ENCODE results near the gene MYO1D.

Gene MYO1D

GRCh38 chr17:32882029-32882428, 5.1 kb upstream of the MYO1D start:
- TF ChIP-seq ZFP30 (CRISPR knock-in tag; IDR thresholded peaks at IDR 0.05) = no peak
- no peak for TF ChIP-seq POU6F1 (CRISPR knock-in tag; IDR thresholded peaks at IDR 0.05; ENCODE audit: borderline replicate concordance, low read depth)
- TF ChIP-seq PATZ1 (CRISPR knock-in tag; IDR thresholded peaks at IDR 0.05; ENCODE audit: borderline replicate concordance) = no peak
- no peak for TF ChIP-seq TSHZ2 (CRISPR knock-in tag; IDR thresholded peaks at IDR 0.05)
- no peak for TF ChIP-seq ZFP3 (CRISPR knock-in tag; IDR thresholded peaks at IDR 0.05)
- no peak for TF ChIP-seq ZNF565 (CRISPR knock-in tag; conservative IDR thresholded peaks at IDR 0.05; ENCODE audit: low read depth)
- no peak for TF ChIP-seq BACH2 (CRISPR knock-in tag; IDR thresholded peaks at IDR 0.05; ENCODE audit: borderline replicate concordance)
- no peak for TF ChIP-seq TCF4 (CRISPR knock-in tag; IDR thresholded peaks at IDR 0.05; ENCODE audit: borderline replicate concordance)
- TF ChIP-seq RARB (CRISPR knock-in tag; IDR thresholded peaks at IDR 0.05) = no peak
- TF ChIP-seq CSDC2 (CRISPR knock-in tag; IDR thresholded peaks at IDR 0.05) = no peak
- no peak for TF ChIP-seq GLIS3 (CRISPR knock-in tag; IDR thresholded peaks at IDR 0.05)
- no peak for TF ChIP-seq OSR1 (CRISPR knock-in tag; IDR thresholded peaks at IDR 0.05)
- no peak for TF ChIP-seq CSRNP3 (CRISPR knock-in tag; IDR thresholded peaks at IDR 0.05)
- no peak for ATAC-seq

GRCh38 chr17:32880671-32881453, 3.9 kb upstream of the MYO1D start:
- TF ChIP-seq TCF4 (CRISPR knock-in tag; IDR thresholded peaks at IDR 0.05; ENCODE audit: borderline replicate concordance) (no peak), OSR1 (CRISPR knock-in tag; IDR thresholded peaks at IDR 0.05) (no peak), ISL1 (CRISPR knock-in tag; IDR thresholded peaks at IDR 0.05) (no peak), CSRNP3 (CRISPR knock-in tag; IDR thresholded peaks at IDR 0.05) (no peak), BACH2 (CRISPR knock-in tag; IDR thresholded peaks at IDR 0.05; ENCODE audit: borderline replicate concordance) (no peak), POU6F1 (CRISPR knock-in tag; IDR thresholded peaks at IDR 0.05; ENCODE audit: borderline replicate concordance, low read depth) (no peak), CREB5 (CRISPR knock-in tag; IDR thresholded peaks at IDR 0.05; ENCODE audit: low read depth) (no peak), SNAI2 (CRISPR knock-in tag; IDR thresholded peaks at IDR 0.05) (no peak), ZC3H10 (CRISPR knock-in tag; IDR thresholded peaks at IDR 0.05) (no peak), RARB (CRISPR knock-in tag; IDR thresholded peaks at IDR 0.05) (no peak), GLIS3 (CRISPR knock-in tag; IDR thresholded peaks at IDR 0.05) (no peak), CSDC2 (CRISPR knock-in tag; IDR thresholded peaks at IDR 0.05) (no peak), ARNTL (CRISPR knock-in tag; IDR thresholded peaks at IDR 0.05; ENCODE audit: borderline replicate concordance, low read depth) (no peak), ZFP3 (CRISPR knock-in tag; IDR thresholded peaks at IDR 0.05) (no peak)
- ATAC-seq = no peak
